ENCODE results near the gene KIAA1755. TPM values are rescaled to one million over a fixed set of nuclear protein-coding genes. Genes with fewer than 3 reads are reported as not detected.

KIAA1755 gene
- total RNA-seq, 1 experiment from 2014 or later: 0.17 TPM

GRCh38 chr20:38266426-38266825, 5.9 kb upstream of the KIAA1755 start:
- DNase-seq: no peak
- no CpG with 5 or more reads among the region's 2 CpGs for WGBS (ENCODE audit: extremely low coverage, insufficient read length, low lambda C conversion rate)
- H3K27ac ChIP-seq (ENCODE audit: insufficient read length, low read depth, low read length): no peak overlapping the region
- H3T11ph ChIP-seq (ENCODE audit: low read length): no peak overlapping the region
- Mint-ChIP-seq H3K9me3 (peaks cover 0 to 3% of the 10 kb centered on the region in 2 experiments; a peak in 1 of 5 replicates), H3K4me3 (no peak overlapping the region), H3K27ac (no peak overlapping the region), H3K36me3 (ENCODE audit: insufficient read depth in 1 of 3, low read depth in 3 of 3) (peaks cover 0 to 2% (median 0%) of the 10 kb centered on the region in 3 experiments; a peak in 1 of 7 replicates), H3K4me1 (no peaks in the 10 kb centered on the region), H3K27me3 (ENCODE audit: low read depth) (peaks cover 40% of the 10 kb centered on the region)
- H3K79me2 ChIP-seq (ENCODE audit: insufficient read depth, low read length): no peaks in the 10 kb centered on the region
- H2AK5ac ChIP-seq (ENCODE audit: insufficient read length, low read length): no peak overlapping the region
- no peaks in the 10 kb centered on the region for H4K20me1 ChIP-seq (ENCODE audit: control insufficient read depth, insufficient read depth, insufficient read length)
- H2BK12ac ChIP-seq (ENCODE audit: insufficient read length, low read depth, low read length): no peak overlapping the region
- H2BK20ac ChIP-seq (ENCODE audit: low read depth, low read length, poor library complexity, severe bottlenecking): no peak overlapping the region
- no peak overlapping the region for H3K14ac ChIP-seq (ENCODE audit: insufficient read depth, low read length)
- H3K23me2 ChIP-seq (ENCODE audit: insufficient read length, low read depth, low read length, poor library complexity, severe bottlenecking): no peaks in the 10 kb centered on the region
- no peak overlapping the region for H3K18ac ChIP-seq (ENCODE audit: insufficient read length, low read depth, low read length)
- no peaks in the 10 kb centered on the region for H3K27me3 ChIP-seq (ENCODE audit: insufficient read depth, low read length)
- no peak overlapping the region for H3K56ac ChIP-seq (ENCODE audit: insufficient read length, low read depth, low read length)
- H3K4me2 ChIP-seq (ENCODE audit: insufficient read depth, insufficient read length, low read length): no peak overlapping the region
- H4K8ac ChIP-seq (replicated peaks; ENCODE audit: insufficient read length, low read depth, low read length): no peak overlapping the region
- H3K4ac ChIP-seq (ENCODE audit: low read depth, low read length): no peak overlapping the region
- no peaks in the 10 kb centered on the region for H3K4me1 ChIP-seq (ENCODE audit: insufficient read depth, low read length)
- no peaks in the 10 kb centered on the region for H3K9me3 ChIP-seq (ENCODE audit: control insufficient read depth, low read depth, low read length)
- H4K91ac ChIP-seq (ENCODE audit: insufficient read length, low read depth, low read length): no peak overlapping the region
- H3K23ac ChIP-seq (ENCODE audit: insufficient read length, low read depth, low read length): no peak overlapping the region
- H2BK5ac ChIP-seq (ENCODE audit: insufficient read length, low read length): no peak overlapping the region
- H2AFZ ChIP-seq (ENCODE audit: low read length): no peak overlapping the region
- H4K5ac ChIP-seq (ENCODE audit: insufficient read length, low read depth, low read length): no peak overlapping the region
- no peak overlapping the region for H2BK15ac ChIP-seq (ENCODE audit: low read depth, low read length)
- no peak overlapping the region for H2BK120ac ChIP-seq (ENCODE audit: low read depth, low read length, poor library complexity, severe bottlenecking)
- H3K9ac ChIP-seq (ENCODE audit: extremely low read depth, insufficient read length, low read length): no peak overlapping the region
- TF ChIP-seq CTCF (conservative IDR thresholded peaks at IDR 0.05): no peak
- no peaks in the 10 kb centered on the region for H3K79me1 ChIP-seq (ENCODE audit: insufficient read depth, low read depth, low read length, poor library complexity, severe bottlenecking)

Measured in H9 (cell line).